T-helper 2 cell treated with Interferon-gamma antibody and Interleukin-4, amounts not matched to agents 5 μg/mL and 100 μg/mL, for 36 hours (primary cell): Measurements from ENCODE around the gene TJP1.
"Not testable (repeated sequence)": the region's sequence is repeated elsewhere in the genome, so short reads cannot be mapped to it uniquely, and the experiment has no call there.

ENCODE experiments used
- DNase-seq: peaks from one replicate; pipeline ENCODE4 v3.0.0; 2021; ENCODE audit warnings: low spot score
- H3K27ac Mint-ChIP-seq: one replicate; pipeline ENCODE4 v1.8.0; 2021; ENCODE audit warnings: mild to moderate bottlenecking, mixed read lengths
- H3K27me3 Mint-ChIP-seq: one replicate; pipeline ENCODE4 v1.8.0; 2021; ENCODE audit warnings: low read depth, mixed read lengths
- H3K36me3 Mint-ChIP-seq: one replicate; pipeline ENCODE4 v1.8.0; 2021; ENCODE audit warnings: low read depth, mixed read lengths
- H3K4me1 Mint-ChIP-seq: one replicate; pipeline ENCODE4 v1.8.0; 2021; ENCODE audit warnings: low read depth, mixed read lengths
- H3K4me3 Mint-ChIP-seq: one replicate; pipeline ENCODE4 v1.8.0; 2022; ENCODE audit warnings: mild to moderate bottlenecking, moderate library complexity, mixed read lengths
- H3K9me3 Mint-ChIP-seq: one replicate; pipeline ENCODE4 v1.8.0; 2021; ENCODE audit warnings: mixed read lengths

TJP1 gene

DNA sequence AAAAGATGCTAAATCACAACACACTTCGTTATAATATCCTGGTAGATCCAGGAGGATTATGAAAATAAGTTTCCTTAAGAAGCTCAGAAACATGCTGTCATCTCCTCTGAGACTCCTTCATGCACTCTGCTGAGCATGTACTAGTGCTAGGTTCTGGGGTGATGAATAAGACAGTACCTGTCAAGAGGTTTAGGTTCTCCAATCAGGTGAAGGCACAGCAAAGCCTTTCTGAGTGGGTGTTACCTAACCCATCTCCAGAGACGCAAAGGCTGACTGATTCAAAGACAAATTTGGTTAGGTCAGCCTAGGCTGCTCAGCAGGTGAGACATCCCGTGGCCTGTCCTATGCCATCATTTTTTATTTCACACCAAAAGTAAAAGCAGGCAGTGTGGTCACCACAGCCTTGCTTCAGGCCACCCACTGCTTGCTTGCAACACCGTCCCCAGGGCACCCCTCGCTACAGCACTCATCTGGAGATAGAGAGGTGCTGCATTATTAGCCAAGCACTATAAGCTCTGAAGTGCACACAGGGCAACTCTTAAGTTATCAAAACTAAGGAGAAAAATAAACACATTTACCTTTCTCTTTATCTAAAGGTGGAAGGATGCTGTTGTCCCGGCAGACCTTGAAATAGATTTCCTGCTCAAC, 117.2 kb downstream of the TJP1 start:
- H3K9me3 Mint-ChIP-seq, result no peaks in the 10 kb centered on the region
- H3K4me3 Mint-ChIP-seq, result no peak overlapping the region
- DNase-seq, result no peak
- H3K4me1 Mint-ChIP-seq, result no peaks in the 10 kb centered on the region
- peaks cover 2% of the 10 kb centered on the region for H3K27me3 Mint-ChIP-seq
- H3K27ac Mint-ChIP-seq, result no peak overlapping the region
- H3K36me3 Mint-ChIP-seq, result no peaks in the 10 kb centered on the region

DNA sequence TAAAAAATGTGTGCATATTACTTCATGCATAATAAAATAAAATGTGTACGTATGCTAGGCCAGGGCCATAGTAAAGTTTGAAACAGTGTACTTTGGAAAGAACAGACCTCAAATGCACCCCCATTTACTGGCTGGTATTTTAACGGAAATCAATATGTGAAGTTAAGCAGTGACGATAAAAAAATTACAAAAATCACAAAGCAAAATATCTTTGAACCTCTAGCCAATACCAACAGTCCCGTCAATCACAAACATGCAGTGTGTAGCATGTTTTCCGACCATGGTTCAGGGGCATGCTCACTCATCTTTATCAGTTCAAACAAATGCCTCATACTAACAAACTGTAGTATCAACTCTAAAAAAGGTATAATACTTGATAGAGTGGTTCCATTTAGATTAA, 121.1 kb downstream of the TJP1 start:
- H3K4me3 Mint-ChIP-seq, result no peak overlapping the region
- no peaks in the 10 kb centered on the region for H3K4me1 Mint-ChIP-seq
- H3K9me3 Mint-ChIP-seq, result no peaks in the 10 kb centered on the region
- no peak overlapping the region for H3K27ac Mint-ChIP-seq
- peaks cover 6% of the 10 kb centered on the region for H3K27me3 Mint-ChIP-seq
- no peaks in the 10 kb centered on the region for H3K36me3 Mint-ChIP-seq
- DNase-seq, result no peak

DNA sequence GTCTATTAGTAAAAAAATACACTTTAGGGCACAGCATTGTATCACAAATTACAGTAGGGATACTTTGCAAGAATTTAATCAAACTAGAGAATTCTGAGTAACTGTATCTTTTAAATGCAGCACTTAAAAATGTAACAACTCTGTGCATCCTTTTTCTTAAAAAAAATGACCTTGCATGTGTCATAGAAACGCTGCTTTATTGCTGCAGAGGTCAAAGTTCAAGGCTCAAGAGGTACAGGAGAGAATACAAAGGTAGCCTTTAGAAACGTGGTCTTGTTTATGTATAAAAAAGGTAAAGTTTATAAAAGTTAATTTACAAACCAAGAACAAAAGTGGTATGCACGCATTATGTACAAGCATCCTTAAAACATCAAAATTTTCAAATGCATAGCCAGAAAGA, 122.0 kb downstream of the TJP1 start:
- Mint-ChIP-seq H3K27me3 (peaks cover 6% of the 10 kb centered on the region), H3K9me3 (no peaks in the 10 kb centered on the region), H3K36me3 (no peaks in the 10 kb centered on the region), H3K27ac (no peak overlapping the region), H3K4me3 (no peak overlapping the region), H3K4me1 (no peaks in the 10 kb centered on the region)
- DNase-seq, result no peak

DNA sequence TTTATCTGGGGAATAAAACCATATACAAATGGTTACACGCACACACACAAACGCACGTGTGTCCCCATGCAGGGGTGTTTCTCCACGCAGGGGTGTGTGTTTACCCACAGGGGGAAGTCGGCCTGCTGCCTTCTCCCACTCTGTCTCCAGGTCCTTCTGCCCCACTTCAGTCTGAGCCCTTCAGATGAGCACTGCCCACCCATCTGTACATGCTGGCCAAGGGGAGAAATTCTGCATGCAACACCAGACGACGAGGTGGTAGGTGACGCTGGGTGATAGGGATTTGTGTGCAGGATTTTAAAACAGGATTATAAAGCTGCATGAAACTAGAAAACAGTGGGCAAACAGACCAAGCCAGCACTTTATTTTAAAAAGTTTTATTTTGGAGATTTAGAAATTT, 122.5 kb downstream of the TJP1 start:
- H3K4me3 Mint-ChIP-seq, result no peak overlapping the region
- DNase-seq, result no peak
- no peak overlapping the region for H3K27ac Mint-ChIP-seq
- no peaks in the 10 kb centered on the region for H3K4me1 Mint-ChIP-seq
- H3K27me3 Mint-ChIP-seq, result peaks cover 6% of the 10 kb centered on the region
- H3K36me3 Mint-ChIP-seq, result no peaks in the 10 kb centered on the region
- no peaks in the 10 kb centered on the region for H3K9me3 Mint-ChIP-seq

DNA sequence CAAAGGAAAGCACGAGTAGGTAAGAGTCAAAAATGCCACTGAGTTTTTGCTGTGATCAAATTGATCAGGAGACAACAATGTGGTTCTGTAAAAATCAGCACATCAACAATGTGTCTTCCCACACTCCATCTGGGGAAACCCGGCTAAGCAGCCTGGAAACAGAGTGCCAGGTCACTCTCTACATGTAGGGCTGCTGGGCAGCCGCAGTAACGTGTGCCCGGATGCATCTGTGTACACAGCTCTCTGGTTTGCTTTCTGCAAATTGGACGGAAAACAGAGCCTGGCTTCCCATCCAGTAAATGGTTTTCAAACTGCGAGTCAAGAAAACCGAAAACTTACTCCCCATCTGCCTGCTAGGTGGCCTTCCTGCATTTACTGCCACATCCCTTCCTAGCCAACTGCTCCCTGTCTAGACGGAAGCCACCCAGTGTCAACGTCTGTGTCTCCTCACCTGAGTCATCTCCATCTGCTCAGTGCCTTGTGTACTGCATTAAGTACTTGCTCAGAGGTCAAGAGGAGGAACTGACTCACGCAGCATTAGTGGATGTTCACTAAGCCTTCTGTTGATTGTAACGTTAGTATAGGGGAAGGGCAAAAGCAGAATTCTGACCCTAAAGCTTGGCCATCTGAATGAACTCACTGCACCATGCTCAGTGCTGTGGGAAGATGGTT, 124.1 kb downstream of the TJP1 start:
- H3K4me3 Mint-ChIP-seq, result no peak overlapping the region
- no peaks in the 10 kb centered on the region for H3K36me3 Mint-ChIP-seq
- peaks cover 7% of the 10 kb centered on the region for H3K27me3 Mint-ChIP-seq
- no peak for DNase-seq
- no peaks in the 10 kb centered on the region for H3K4me1 Mint-ChIP-seq
- no peak overlapping the region for H3K27ac Mint-ChIP-seq
- no peaks in the 10 kb centered on the region for H3K9me3 Mint-ChIP-seq

DNA sequence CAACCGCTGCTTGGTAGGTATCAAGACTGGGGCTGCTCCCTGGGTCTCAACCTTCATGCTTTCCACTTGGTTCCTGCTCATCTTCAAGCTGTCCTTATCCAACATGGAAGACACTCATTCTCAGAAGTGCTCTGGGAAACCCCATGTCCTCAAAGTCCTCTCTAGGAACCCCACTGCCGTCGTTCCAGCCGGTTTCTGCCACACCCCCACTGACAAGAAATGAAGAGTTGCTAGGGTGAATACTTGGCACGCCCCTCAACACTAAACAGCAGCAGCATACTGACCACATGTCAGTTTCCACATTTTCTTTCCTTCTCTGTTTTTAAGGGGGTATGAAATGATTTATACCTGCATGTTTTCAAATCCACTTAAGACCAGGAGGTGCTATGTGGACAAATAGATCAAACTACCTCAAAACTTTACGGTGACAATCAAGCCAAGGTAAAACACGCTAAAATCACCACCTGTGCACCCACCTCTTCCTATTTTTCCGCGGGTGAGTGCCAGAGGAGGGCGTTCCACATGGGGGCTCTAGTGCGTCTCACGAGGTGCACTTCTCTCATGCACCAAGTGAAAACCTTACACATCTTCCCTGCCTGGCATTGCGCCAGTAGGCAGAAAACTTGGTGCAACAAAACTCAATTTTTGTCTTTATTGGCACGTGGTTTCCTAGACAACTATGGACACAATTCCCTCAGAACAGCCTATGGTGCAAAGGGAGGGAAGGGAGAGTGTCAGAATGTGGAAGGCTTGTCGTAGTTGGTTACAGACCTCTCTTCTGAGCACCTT, 125.1 kb downstream of the TJP1 start:
- H3K36me3 Mint-ChIP-seq, result no peaks in the 10 kb centered on the region
- peaks cover 11% of the 10 kb centered on the region for H3K27me3 Mint-ChIP-seq
- no peaks in the 10 kb centered on the region for H3K4me1 Mint-ChIP-seq
- no peak overlapping the region for H3K4me3 Mint-ChIP-seq
- no peak for DNase-seq
- no peak overlapping the region for H3K27ac Mint-ChIP-seq
- no peaks in the 10 kb centered on the region for H3K9me3 Mint-ChIP-seq

DNA sequence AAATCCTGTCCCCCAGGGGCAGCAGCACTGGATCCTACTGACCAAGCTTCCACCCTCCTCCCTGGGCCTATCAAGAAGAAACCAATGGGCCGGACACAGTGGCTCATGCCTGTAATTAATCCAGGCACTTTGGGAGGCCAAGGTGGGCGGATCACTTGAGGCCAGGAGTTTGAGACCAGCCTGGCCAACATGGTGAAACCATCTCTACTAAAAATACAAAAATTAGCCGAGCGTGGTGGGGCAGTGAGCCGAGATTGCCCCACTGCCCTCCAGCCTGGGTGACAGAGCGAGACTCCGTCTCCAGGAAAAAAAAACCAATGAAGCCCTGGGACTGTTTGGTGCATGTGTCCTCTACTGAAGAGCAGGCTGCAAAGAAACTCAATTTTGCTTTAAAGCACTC, 125.8 kb downstream of the TJP1 start:
- not testable (repeated sequence) for H3K27ac Mint-ChIP-seq, H3K36me3 Mint-ChIP-seq, H3K9me3 Mint-ChIP-seq, H3K4me3 Mint-ChIP-seq, DNase-seq, H3K4me1 Mint-ChIP-seq
- H3K27me3 Mint-ChIP-seq, result peaks cover 11% of the 10 kb centered on the region

DNA sequence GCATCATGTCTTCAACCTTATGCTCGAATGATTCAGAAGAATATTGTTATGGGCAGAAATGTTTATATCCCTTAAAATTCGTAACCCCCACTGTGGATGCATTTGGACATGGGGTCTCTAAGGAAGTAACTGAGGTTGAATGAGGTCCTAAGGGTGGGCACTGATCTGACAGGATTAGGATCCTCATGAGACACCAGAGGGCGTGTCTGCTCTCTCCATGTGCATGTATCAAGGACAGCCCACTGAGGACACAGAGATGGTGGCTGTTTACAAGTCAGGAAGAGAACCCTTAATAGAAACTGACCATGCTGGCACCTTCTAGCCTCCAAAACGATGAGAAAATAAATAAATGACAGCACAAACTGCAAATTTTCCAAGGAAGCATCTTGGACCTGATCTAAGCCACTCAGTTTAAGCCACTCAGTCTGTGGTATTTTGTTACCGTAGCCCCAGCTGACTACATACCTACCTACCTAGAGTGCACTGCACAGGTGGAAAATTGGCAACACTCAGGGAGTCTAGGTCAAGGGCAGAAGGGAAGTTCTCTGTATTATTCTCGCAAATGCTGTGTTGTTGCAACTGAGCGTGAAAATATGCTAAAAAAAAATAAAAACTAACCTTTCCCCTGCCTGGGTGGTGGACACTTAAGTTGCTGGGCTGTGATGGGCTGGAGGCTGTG, 126.6 kb downstream of the TJP1 start:
- Mint-ChIP-seq H3K9me3 (no peaks in the 10 kb centered on the region), H3K36me3 (no peaks in the 10 kb centered on the region), H3K27ac (no peak overlapping the region), H3K4me3 (no peak overlapping the region), H3K4me1 (no peaks in the 10 kb centered on the region), H3K27me3 (peaks cover 10% of the 10 kb centered on the region)
- DNase-seq, result no peak

DNA sequence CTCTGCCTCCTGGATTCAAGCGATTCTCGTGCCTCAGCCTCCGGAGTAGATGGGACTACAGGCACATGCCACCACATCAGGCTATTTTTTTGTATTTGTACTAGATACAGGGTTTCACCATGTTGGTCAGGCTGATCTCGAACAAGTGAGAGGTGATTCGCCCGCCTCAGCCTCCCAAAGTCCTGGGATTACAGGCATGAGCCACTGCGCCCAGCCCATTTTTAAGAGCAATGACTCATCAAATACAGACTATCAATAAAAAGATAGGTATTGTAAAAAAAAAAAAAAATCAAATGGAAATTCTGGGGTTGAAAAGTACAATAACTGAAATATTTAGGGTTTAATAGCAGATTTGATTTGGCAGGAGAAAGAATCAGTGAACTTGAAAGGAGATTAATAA, 129.0 kb downstream of the TJP1 start:
- DNase-seq, result no peak
- Mint-ChIP-seq H3K36me3 (no peaks in the 10 kb centered on the region), H3K4me3 (no peak overlapping the region), H3K27ac (no peak overlapping the region), H3K9me3 (no peaks in the 10 kb centered on the region), H3K4me1 (no peaks in the 10 kb centered on the region), H3K27me3 (peaks cover 6% of the 10 kb centered on the region)

DNA sequence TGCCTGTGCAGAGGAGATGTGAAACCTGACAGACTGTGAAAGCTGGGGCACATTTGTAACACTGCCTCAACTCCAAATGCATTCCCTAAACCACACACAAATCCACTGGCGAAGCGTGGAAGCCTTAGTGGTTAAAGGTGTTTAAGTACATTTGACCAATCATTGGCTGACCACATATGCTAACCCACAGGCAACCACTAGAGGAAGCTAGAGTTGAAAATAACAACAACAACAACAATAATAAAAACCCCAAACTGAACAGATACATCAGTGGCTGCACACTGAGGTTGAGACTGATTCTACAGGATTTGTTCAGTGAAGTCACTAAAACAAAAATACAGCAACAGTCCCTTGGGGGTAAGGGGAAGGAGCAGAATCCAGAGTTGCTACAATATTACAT, 129.7 kb downstream of the TJP1 start:
- Mint-ChIP-seq H3K9me3 (no peaks in the 10 kb centered on the region), H3K27ac (no peak overlapping the region), H3K27me3 (peaks cover 5% of the 10 kb centered on the region), H3K4me3 (no peak overlapping the region), H3K4me1 (no peaks in the 10 kb centered on the region), H3K36me3 (no peaks in the 10 kb centered on the region)
- no peak for DNase-seq

DNA sequence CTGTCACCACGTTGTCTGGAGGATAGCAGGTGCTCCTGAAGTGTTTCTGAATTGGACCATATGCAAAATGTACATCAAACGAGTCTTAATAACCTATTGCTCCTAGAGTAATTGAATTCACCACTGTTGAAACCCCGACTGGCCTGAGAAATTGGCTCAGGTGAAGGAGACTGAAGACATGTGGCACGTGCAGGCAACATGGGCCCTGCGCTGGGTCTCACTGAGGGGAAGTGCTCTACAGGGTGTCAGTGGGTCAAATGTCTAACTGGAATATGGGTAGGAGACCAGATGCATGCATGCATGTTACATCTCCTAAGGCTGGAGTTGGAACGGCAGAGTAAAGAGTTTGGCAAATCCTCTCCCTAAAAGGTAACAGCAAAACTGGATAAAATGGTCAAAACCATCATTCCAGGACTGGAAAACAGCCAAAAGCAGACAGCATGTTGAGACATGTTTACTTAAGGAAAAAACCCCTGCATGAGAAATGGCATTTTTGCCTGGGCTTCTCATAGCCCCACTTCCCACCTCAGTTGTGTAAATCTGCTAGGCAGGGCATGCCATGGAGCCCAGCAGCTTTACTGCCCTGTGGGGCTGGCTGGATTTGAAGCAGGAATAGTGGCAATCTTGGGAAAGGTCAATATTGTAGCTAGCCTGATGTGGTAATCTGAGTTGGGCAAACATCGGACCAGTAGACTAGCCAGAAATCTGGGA, 131.3 kb downstream of the TJP1 start:
- no peak for DNase-seq
- Mint-ChIP-seq H3K4me1 (no peaks in the 10 kb centered on the region), H3K9me3 (no peaks in the 10 kb centered on the region), H3K27me3 (peaks cover 5% of the 10 kb centered on the region), H3K27ac (no peak overlapping the region), H3K36me3 (no peaks in the 10 kb centered on the region), H3K4me3 (no peak overlapping the region)

DNA sequence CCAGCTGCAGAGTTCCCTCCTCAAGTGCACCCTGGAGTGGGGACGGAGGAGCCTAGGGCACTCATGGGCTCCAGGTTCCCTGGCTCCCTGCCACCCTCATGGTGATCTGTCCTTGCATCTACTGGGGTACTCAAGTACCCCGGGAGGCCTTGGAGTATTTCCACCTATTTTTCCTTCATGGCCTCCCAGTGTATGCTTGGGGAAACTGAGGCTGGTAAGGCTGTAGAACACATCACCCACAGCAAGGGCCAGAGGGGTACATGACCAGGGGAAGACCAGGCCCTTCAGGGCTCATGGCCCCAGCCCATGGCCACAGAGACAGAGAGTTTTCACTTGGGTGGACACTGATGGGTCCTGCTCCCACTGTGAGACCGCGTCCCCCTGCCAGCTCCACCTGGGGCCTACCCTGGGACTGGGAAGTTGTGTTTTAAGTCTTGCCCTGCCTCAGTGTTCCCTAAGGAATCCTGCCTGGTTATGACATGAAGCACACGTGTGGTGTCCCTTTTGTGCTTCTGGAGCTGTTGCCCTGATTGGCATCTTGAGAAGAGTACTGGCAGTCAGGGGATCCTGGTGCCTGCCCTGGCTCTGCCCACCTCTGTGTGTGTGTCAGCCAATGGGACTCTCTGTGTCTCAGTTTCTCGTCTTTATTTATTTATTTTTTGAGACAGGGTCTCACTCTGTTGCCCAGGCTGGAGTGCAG, 132.8 kb downstream of the TJP1 start:
- Mint-ChIP-seq H3K36me3 (no peaks in the 10 kb centered on the region), H3K27me3 (peaks cover 5% of the 10 kb centered on the region)
- DNase-seq, result no peak

More for the DNA sequence above, 132.8 kb downstream of the TJP1 start:
- Mint-ChIP-seq H3K4me3 (no peak overlapping the region), H3K27ac (no peak overlapping the region), H3K4me1 (no peaks in the 10 kb centered on the region), H3K9me3 (no peaks in the 10 kb centered on the region)
